NB4 (cell line): ENCODE measurements around the gene TASOR2.

Experiments used
- CTCF ChIP-seq: IDR thresholded peaks from one replicate; pipeline ENCODE4 v1.5.1; 2012; ENCODE audit warnings: low read depth, low read length
- MAX ChIP-seq: IDR thresholded peaks from 2 replicates; pipeline ENCODE4 v1.6.1; 2011; ENCODE audit warnings: low read depth, low read length
- MYC ChIP-seq: IDR thresholded peaks from 2 replicates; pipeline ENCODE4 v1.6.1; 2011; ENCODE audit warnings: low read depth, low read length
- POLR2A ChIP-seq: IDR thresholded peaks from 2 replicates; pipeline ENCODE4 v1.6.1; 2011; ENCODE audit warnings: mild to moderate bottlenecking; ENCODE audit not compliant: insufficient read length; ENCODE audit errors: extremely low read depth

GRCh38 chr10:5692461-5693358, 8.1 kb downstream of the TASOR2 start:
- TF ChIP-seq CTCF: no peak
- no peak for TF ChIP-seq POLR2A
- no peak for TF ChIP-seq MYC
- no peak for TF ChIP-seq MAX
